ENCODE results near the gene ITGA11. TPM values are rescaled to one million over a fixed set of nuclear protein-coding genes. Genes with fewer than 3 reads are reported as not detected.

ITGA11 gene
- total and polyA plus RNA-seq, 2 of the 13 experiments (the other 11 are each of a cell fraction or from before 2014, with no cell fraction given), result not detected

DNA sequence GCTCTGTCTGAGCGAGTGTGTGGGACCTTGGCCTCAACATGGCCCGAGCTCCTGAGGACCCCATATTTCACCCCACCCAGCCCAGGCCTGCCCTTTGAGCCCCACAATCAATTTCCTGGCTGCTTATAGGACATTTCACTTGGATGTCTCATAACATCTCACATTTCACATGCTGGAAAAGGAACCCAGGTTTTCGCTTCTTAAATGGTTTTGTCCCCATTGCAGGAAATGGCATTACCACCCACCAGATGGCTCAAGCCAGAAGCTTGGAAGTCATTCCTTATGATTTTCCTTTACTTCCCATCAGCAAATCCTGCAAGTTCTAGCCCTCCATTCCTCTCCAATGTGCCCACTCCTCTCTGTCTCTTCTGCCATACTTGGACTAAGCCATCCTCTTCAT, 14.9 kb downstream of the ITGA11 start (continued):
- TF ChIP-seq, protein P1, sequence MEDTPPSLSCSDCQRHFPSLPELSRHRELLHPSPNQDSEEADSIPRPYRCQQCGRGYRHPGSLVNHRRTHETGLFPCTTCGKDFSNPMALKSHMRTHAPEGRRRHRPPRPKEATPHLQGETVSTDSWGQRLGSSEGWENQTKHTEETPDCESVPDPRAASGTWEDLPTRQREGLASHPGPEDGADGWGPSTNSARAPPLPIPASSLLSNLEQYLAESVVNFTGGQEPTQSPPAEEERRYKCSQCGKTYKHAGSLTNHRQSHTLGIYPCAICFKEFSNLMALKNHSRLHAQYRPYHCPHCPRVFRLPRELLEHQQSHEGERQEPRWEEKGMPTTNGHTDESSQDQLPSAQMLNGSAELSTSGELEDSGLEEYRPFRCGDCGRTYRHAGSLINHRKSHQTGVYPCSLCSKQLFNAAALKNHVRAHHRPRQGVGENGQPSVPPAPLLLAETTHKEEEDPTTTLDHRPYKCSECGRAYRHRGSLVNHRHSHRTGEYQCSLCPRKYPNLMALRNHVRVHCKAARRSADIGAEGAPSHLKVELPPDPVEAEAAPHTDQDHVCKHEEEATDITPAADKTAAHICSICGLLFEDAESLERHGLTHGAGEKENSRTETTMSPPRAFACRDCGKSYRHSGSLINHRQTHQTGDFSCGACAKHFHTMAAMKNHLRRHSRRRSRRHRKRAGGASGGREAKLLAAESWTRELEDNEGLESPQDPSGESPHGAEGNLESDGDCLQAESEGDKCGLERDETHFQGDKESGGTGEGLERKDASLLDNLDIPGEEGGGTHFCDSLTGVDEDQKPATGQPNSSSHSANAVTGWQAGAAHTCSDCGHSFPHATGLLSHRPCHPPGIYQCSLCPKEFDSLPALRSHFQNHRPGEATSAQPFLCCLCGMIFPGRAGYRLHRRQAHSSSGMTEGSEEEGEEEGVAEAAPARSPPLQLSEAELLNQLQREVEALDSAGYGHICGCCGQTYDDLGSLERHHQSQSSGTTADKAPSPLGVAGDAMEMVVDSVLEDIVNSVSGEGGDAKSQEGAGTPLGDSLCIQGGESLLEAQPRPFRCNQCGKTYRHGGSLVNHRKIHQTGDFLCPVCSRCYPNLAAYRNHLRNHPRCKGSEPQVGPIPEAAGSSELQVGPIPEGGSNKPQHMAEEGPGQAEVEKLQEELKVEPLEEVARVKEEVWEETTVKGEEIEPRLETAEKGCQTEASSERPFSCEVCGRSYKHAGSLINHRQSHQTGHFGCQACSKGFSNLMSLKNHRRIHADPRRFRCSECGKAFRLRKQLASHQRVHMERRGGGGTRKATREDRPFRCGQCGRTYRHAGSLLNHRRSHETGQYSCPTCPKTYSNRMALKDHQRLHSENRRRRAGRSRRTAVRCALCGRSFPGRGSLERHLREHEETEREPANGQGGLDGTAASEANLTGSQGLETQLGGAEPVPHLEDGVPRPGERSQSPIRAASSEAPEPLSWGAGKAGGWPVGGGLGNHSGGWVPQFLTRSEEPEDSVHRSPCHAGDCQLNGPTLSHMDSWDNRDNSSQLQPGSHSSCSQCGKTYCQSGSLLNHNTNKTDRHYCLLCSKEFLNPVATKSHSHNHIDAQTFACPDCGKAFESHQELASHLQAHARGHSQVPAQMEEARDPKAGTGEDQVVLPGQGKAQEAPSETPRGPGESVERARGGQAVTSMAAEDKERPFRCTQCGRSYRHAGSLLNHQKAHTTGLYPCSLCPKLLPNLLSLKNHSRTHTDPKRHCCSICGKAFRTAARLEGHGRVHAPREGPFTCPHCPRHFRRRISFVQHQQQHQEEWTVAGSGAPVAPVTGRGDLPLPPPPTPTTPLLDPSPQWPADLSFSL (CRISPR knock-in tag; IDR thresholded peaks at IDR 0.05), result no peak
- TF ChIP-seq MAFG (CRISPR knock-in tag; IDR thresholded peaks at IDR 0.05) (no peak), JUNB (CRISPR knock-in tag; IDR thresholded peaks at IDR 0.05; ENCODE audit: borderline replicate concordance) (no peak)
- TF ChIP-seq, protein P2, sequence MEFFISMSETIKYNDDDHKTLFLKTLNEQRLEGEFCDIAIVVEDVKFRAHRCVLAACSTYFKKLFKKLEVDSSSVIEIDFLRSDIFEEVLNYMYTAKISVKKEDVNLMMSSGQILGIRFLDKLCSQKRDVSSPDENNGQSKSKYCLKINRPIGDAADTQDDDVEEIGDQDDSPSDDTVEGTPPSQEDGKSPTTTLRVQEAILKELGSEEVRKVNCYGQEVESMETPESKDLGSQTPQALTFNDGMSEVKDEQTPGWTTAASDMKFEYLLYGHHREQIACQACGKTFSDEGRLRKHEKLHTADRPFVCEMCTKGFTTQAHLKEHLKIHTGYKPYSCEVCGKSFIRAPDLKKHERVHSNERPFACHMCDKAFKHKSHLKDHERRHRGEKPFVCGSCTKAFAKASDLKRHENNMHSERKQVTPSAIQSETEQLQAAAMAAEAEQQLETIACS (CRISPR knock-in tag; IDR thresholded peaks at IDR 0.05), result no peak
- TF ChIP-seq, protein P3, sequence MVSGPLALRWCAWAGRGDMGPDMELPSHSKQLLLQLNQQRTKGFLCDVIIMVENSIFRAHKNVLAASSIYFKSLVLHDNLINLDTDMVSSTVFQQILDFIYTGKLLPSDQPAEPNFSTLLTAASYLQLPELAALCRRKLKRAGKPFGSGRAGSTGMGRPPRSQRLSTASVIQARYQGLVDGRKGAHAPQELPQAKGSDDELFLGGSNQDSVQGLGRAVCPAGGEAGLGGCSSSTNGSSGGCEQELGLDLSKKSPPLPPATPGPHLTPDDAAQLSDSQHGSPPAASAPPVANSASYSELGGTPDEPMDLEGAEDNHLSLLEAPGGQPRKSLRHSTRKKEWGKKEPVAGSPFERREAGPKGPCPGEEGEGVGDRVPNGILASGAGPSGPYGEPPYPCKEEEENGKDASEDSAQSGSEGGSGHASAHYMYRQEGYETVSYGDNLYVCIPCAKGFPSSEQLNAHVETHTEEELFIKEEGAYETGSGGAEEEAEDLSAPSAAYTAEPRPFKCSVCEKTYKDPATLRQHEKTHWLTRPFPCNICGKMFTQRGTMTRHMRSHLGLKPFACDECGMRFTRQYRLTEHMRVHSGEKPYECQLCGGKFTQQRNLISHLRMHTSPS (CRISPR knock-in tag; IDR thresholded peaks at IDR 0.05; ENCODE audit: low read depth), result no peak
- TF ChIP-seq, protein P4, sequence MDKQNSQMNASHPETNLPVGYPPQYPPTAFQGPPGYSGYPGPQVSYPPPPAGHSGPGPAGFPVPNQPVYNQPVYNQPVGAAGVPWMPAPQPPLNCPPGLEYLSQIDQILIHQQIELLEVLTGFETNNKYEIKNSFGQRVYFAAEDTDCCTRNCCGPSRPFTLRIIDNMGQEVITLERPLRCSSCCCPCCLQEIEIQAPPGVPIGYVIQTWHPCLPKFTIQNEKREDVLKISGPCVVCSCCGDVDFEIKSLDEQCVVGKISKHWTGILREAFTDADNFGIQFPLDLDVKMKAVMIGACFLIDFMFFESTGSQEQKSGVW (CRISPR knock-in tag; IDR thresholded peaks at IDR 0.05; ENCODE audit: borderline replicate concordance), result no peak
